Neural progenitor cell (in vitro differentiated cells): ENCODE measurements around the gene KRT7.

Experiments
- EZH2 ChIP-seq: fragments of 200-600 bp; sonication (generic); IDR thresholded peaks from 2 replicates; pipeline ENCODE4 v1.6.1; 2017; ENCODE audit warnings: antibody characterized with exemption, mild to moderate bottlenecking, moderate library complexity
- TF ChIP-seq, protein P1 (sequence below): fragments of 200-600 bp; sonication (generic); IDR thresholded peaks from 2 replicates; pipeline ENCODE4 v1.5.1; 2017; ENCODE audit warnings: antibody characterized with exemption, mild to moderate bottlenecking

GRCh38 chr12:52228366-52228765 lies 4.7 kb upstream of the KRT7 start:
- TF ChIP-seq EZH2 = no peak
- TF ChIP-seq, protein P1, sequence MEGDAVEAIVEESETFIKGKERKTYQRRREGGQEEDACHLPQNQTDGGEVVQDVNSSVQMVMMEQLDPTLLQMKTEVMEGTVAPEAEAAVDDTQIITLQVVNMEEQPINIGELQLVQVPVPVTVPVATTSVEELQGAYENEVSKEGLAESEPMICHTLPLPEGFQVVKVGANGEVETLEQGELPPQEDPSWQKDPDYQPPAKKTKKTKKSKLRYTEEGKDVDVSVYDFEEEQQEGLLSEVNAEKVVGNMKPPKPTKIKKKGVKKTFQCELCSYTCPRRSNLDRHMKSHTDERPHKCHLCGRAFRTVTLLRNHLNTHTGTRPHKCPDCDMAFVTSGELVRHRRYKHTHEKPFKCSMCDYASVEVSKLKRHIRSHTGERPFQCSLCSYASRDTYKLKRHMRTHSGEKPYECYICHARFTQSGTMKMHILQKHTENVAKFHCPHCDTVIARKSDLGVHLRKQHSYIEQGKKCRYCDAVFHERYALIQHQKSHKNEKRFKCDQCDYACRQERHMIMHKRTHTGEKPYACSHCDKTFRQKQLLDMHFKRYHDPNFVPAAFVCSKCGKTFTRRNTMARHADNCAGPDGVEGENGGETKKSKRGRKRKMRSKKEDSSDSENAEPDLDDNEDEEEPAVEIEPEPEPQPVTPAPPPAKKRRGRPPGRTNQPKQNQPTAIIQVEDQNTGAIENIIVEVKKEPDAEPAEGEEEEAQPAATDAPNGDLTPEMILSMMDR = no peak
